SHP77 treated with DMSO at 0.1 percent for 48 hours (cell line): ENCODE results near the gene AAK1.
"Not testable (repeated sequence)": the region's sequence is repeated elsewhere in the genome, so short reads cannot be mapped to it uniquely, and the experiment has no call there.

Experiments
- DNase-seq: peaks from one replicate; lab custom pipeline; 2025; lab: John Stamatoyannopoulos, UW

AAK1 gene

DNA sequence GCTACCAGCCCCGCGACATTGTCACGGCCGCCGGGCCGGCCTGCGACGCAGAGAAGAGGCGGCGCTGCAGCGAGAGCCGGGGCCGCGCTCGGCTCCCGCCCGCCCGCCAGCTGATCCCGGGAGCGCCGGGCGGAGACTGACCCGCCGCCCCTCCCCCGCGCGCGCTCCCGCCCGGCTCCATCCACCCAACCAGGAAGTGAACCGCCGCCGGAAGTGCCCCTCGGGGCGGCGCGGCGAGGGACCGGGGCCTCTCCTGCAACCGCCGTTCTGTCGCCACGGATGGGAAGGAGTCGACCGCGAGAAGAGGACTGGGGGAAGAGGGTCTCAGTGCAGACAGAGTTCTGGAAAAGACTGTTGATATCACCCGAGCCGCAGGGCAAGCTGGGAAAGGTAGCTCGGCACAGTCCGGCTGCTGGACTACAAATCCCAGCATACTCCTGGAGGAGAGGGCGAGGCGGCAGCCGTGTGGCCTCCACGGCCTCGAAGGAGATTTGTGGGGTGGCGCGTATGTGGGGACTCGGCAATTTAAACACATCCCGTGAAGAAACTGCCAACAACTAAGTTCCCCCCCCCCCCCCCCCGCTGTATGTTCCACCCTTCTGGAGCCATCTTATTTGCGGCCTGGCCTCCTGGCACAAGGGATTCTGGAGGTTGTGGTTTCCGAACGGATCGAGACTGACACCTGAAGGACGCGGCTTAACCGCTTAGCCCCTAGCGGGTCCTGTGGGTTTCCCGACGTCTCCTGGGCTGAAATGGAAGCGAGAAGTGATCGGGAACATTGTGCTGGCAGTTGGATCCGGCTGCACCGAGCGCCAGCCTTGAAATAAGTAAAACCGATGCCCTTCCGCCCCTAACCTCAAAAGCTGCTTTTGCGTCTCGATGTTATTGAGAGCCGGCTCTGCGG, at the start of gene AAK1:
Gene AAK1 (minus strand): TSS at position 138 of the 904 bp plus-strand sequence. CDS start 699 bp downstream, outside the sequence.
- DNase-seq: peak; percentile 20

DNA sequence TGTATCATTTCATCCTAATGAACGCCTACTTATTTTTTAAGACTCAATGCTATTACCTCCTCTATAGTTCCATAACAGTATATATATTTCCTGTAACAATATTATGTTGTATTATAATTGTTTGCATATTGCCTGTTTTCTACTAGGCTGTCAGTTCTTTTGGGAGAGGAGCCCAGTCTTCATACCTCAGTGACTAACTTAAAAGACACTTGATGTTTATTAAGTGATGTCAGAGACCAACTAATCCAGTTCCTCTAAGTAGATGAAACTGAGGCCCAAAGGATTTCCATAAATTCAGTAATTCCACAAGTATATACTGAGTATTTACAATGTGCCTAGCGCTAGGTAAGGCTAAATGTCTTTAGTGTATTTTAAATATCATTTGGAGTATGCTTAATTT, 48.9 kb upstream of the AAK1 start:
- no peak for DNase-seq

DNA sequence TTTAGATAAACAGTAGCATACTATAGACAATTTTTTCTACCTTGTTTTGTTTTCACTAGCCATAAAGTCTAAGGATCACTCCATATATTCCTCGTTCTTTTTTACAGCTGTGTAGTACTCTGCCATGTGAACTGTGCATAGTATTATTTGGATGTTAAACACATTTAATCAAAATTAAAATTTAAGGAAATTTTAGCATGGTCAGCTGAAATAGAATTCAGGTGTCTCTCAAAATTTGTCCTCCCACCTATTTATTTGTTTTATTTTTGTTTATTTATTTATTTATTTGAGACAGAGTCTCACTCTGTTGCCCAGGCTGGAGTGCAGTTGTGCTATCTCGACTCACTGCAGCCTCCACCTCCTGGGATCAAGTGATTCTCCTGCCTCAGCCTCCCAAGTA, 46.4 kb upstream of the AAK1 start:
- no peak for DNase-seq

DNA sequence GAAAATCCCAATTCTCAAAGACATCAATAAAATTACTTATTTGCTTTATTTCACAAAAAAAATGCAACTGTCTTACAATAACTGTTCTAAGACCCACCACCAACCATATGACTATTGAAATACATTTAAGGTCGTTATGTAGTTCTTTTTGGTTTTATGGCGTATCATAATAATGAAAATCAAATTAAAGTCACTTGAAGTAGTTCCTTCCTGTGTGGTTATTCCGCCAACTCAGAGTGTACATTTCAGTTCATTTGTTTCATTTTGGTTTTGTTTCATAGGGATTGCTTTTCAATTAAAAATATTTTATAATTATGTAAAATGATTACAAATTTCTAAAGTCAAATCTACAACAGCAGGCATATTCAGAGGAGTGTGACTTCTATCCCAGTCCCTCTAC, 45.9 kb upstream of the AAK1 start:
- DNase-seq: no peak

DNA sequence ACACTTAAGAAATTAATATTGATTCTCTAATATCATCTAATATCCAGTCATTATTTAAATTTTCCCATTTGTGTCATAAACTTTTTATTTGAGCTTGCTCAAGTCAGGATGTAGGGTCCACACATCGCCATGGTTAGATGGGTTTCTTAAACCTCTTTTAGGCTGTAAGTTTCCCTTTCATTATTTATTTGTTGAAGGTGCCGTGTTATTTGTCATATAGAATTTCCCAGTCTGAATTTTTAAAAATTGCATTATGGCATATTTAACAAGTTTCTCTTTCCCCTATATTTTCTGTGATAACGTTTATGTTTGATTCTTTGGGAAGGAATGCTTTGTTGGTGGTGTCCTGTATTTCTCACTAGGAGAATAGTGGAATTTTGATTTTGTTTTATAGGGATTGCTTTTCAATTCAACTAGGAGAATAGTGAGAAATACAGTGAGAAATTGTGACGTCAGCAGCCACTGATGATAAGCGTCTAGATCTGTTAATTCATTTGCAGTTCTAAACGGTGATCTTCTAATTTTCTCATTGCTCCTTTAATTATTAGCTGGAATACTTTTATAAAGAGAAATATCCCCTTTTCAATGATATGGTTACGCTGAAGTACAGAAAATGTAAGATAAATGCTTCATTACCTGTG, 44.6 kb upstream of the AAK1 start:
- no peak for DNase-seq

DNA sequence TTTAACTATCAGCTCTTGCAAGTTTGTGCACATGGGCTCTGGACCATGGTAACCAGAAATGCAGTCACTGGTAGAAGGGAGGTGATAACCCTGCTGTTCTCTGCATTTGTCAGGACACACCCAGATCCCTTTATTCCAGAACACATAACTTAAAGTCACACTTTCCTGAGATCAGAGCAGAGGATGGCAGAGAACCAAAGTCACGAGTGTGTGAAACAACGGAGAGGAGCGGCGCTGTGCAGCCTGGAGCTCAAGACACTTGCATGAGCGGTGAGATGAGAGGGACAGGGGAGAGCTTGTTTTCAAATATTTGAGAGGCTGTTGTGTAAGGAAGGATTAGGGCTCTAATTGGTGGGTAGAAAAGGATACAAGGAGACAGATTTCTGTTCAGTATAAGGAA, 43.3 kb upstream of the AAK1 start:
- DNase-seq: no peak

DNA sequence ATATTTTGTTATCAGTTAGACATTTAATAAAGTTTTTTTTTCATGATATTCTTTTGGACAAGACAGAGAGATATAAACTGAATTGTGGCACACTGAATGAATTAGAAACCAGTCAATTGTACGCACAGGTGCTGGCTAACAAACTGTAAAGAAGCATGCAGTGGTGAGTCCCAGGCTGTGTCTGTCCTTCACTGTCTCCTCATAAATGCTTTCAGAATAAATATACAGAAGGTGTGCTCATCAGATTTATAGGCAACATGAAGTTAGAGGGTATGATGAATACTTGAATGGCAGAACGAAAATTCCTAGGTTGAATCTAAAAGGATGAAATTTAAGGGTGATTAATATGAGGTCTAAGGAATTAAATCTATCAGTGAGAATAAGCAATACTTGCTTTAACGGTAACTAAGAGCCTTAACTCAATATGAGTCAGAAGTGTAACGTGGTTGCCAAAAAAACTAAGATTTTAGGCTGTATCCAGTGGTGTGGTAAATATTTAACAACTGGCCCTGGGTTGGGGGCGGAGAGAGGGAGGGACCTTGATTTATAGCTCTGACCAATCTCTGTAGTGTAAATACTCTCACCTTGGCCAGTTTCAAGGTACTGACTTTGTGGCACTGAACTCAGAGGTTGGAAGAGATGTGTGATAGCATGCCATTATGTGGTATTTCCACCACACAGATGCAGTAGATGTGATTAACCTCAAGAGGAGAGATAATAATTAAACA, 41.9 kb upstream of the AAK1 start:
- DNase-seq: no peak

DNA sequence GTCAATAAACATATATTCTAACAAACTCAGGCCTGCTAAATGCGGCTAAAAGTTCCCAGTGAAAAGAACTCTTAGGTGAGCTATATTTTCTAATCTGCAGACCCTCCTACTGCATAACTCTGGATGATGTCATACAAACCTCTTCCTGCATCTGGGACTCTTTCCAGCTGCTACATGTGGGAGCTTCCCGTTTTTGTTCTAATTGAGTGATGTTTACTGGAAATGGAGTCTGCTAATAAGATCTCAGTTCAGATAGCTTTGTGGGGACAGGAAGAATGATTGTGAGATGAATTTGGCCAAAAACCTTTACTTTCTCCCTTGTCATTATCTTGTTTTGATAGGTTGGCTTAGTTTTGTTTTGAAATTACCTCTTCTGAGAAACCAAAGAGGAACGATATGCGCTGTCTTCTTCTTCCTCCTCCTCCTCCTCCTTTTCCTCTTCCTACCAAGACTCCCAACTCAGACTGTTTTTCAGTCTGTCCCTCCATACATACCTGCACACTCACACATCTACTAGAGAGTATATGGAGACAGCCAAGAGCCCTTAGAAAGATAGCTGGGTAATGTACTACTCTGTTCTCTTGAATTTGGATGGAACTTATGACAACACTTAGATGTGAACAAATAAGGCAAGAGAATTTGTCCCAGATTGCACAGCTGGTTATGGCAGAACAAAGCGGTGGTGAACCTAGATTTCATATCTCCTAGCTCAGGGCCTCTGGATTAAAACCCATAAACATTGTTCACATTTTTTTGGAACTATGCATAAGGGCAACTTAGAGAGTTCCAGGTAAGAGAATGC, 39.8 kb upstream of the AAK1 start:
- no peak for DNase-seq

DNA sequence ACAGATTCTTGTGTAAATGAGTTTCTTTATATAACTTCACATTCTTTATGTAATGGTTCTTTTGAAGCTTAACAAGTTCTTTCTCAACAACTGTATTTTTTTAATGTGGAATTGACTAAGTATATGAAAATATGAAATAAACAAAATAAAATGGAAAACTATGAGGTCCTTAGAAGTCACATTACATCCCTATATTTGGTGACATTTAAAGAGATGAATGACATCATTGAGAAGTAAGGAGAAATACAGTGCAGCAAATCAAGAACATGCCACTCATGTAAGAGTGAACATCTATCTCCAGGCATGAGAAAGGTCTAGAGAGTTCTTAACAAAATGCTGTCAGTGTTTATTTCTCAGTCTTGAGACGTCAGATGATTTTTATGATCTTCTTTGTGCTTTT, 39.0 kb upstream of the AAK1 start:
- no peak for DNase-seq

DNA sequence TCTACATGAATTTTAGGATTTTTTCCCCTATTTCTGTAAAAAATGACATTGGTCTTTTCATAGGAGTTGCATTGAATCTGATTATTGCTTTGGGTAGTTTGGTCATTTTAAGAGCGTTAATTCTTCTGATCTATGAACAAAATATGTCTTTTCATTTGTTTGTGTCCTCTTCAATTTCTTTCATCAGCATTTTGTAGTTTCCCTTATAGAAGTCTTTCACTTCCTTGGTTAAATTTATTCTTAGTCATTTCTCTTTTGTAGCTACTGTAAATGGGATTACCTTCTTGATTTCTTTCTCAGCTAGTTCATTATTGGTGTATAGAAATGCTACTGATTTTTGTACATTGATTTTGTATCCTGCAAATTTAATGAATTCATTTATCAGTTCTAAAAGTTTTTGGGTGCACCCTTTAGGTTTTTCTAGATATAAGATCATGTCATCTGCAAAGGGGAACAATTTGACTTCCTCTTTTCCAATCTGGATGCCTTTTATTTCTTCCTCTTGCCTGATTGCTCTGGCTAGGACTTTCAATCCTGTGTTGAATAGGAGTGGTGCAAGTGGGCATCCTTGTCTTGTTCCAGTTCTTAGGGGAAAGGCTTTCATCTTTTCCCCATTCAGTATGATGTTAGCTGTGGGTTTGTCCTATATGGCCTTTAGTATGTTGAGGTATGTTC, 36.6 kb upstream of the AAK1 start:
- no peak for DNase-seq

DNA sequence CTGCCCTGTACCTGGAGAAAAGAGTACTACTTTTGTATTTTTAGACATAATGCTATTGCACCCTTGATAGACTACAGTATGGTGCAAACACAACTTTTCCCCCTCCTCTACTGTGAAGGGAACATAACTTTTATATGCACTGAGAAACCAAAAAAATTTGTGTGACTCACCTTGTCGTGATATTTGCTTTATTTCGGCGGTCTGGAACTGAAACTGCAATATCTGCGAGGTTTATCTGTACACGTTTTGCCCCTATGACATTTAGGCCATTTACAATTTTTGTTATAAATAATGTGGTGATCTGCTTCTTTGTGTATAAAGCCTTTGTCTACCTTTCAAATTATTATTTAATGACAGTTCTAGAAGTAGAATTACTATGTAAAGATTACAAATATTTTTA, 34.4 kb upstream of the AAK1 start:
- DNase-seq: no peak

DNA sequence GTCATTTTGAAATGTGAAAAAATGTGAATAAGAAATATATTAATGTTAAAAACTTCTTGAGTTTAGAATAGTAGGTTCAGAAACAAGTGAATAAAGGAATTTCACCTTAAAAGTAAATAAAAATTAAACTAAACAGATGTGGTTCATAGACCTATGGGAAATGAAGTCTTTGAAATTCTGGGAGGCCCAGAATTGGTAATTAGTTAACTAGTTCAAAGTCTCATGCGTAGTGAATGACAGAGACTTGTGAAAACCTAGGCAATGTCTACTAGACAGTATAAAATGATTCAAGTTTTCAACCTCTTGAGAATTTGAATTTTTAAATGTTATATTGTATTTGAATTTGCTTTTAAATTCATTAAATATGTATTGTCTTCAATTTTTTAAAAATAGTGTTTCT, 32.6 kb upstream of the AAK1 start:
- DNase-seq: no peak

DNA sequence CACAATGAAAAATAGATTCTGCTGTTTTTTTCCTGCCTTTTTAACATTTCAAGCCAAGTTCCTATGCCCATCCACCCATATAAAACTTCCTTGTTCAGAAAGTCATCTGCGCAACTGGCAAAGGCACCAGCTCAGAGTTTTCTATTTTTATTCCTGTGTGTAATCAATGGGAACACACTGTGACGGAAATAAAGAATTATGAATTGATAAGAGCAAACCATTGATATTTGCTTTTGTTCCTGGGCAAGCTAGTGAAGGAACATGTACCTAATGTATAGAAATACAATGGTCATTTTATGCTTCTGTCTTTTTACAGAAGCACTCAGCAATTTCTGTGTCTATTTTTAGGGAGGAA, 30.8 kb upstream of the AAK1 start:
- no peak for DNase-seq

DNA sequence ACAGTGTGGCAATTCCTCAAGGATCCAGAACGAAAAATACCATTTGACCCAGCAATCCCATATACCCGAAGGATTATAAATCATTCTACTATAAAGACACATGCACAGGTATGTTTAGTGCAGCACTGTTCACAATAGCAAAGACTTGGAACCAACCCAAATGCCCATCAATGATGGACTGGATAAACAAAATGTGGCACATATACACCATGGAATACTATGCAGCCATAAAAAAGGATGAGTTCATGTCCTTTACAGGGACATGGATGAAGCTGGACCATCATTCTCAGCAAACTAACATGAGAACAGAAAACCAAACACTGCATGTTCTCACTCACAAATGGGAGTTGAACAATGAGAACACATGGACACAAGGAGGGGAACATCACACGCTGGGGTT, 29.6 kb upstream of the AAK1 start:
- DNase-seq: not testable (repeated sequence)

DNA sequence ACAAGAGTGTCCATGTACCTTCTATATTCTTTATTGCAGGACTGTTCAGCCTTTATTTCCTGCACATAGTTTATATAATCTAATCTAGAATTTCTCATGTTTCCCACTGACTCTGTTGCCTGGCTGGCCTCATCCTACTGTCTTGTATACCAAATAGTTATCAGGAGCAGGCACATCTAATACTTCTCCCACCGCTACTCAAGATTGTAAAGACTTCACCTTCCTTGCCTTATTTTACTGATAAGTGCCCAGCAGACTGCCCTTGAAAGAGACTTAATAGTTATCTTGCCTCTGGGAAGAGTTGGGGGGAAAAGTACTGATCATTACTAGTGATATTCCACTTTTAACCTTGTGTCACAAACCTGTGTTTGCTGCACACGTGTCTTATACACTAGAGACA, 26.1 kb upstream of the AAK1 start:
- DNase-seq: no peak

DNA sequence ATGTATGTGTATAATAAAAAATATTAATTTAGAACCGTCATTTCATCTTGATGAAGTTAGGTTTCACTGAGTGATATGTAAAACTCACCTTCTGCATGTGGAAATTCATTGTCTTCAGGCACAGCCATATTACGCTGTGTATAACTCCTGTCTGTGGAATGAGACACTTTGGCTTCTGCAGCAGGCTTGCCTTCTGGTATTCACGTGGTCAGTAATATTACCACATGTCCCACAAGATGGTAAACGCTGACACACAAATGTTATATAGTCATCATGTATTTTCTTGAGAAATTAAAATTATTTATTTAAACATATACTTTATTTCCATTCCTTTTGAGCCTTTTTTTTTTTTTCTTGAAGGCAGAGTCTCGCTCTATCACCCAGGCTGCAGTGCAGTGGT, 25.1 kb upstream of the AAK1 start:
- no peak for DNase-seq

DNA sequence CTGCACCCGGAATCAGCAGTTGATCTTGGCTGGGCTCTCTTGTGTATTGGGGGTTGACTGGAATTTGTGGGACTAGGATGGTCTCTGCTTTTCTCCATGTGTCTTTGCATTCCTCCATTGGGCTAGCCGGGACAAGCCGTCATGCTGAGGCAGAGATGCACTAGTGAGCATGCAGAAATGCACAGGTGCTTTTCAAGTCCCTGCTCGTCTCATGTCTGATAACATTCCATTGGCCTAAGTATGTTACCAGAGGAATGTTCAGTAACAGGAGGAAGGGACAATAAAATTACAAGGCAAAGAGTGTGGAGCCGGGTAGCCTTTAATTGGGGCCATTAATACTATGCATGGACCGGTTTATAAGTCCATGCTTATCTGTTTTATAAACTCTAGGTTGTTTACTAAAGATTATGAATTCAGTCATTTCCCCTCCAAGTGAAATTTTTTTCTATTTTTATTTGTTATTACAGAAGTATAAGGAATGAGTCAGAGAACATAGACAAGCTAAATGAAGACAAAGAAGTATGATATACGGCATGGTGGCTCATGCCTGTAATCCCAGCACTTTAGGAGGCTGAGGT, 24.4 kb upstream of the AAK1 start:
- DNase-seq: no peak

DNA sequence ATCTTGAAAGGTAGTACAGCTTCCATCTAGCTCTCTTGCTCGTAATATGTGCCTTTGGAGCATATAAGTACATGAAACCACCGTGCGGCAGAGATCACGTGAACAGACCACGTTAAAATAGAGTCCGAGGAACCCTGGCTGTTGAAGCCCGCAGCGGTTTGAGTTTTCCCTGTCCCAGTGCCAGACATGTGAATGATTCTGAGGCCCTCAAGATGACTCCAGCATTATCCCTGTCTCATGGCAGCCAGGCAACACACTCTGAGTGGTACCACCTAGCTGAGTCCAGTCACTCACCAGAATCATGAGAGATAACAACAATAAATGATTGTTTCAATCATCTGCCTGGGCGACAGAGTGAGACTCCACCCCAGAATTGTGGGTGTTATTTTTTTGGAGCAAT, 21.6 kb upstream of the AAK1 start:
- DNase-seq: no peak

DNA sequence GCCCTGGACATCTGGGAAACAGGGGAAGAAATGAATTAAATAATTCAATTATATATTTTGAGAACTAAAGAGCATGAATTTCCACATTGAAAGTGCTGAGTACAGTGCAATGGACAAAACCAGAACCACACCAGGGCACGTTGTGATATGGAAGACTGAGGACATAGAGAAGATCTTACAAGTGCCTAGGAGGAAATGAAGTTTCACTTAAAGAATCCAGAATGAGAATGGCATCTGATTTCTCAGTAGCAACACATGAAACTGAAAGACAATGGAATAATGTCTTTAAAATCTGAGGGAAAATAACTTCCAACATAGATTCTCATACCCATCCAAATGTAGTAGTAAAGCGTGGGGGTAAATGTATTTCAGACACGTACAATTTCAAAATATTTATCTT, 20.3 kb upstream of the AAK1 start:
- no peak for DNase-seq

DNA sequence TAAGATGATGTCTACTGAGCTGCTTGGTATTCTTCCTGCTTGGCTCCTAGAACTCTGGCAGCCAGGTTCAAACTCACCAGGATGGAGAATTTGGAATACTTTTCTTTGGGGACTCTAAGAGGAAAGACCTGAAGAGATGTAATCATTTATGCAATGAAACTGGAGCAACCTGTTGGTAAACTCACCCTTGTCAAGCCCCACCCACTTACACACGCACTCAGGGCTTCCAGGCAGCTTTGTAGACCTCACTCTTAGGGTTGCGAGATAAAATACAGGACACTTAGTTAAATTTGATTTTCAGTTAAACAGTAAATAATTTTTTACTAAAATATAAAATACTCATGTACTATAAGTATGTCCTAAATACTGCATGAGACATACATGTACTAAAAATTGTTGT, 19.0 kb upstream of the AAK1 start:
- not testable (repeated sequence) for DNase-seq

DNA sequence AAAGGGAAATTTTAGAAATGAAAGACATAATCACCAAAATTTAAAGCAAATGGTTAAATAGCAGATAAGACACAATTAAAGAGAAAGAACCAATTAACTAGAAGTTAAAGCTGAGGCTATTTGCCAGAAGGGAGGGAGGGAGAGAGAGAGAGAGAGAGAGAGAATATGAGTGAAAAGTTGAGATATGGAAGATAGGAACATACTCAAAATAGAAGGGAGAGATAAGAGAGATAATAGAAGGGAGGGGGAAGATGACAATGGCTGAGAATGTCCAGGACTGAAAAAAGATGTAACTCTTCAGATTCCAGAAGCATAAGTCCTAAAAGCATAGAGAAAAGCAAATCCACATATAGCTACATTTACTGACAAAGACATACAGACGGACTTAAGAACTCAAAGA, 17.1 kb upstream of the AAK1 start:
- no peak for DNase-seq
